ENCODE results near the gene CAMP.

CAMP gene

GRCh38 chr3:48186631-48187300, 36.5 kb upstream of the CAMP start:
- DNase-seq (ENCODE audit: low spot score), result no peak
- Histone ChIP-seq H3K4me3 (peak overlapping the region; percentile 88), H3K27ac (no peak overlapping the region)
- no peak for TF ChIP-seq CTCF (IDR thresholded peaks at IDR 0.05)

GRCh38 chr3:48187301-48187578, 36.1 kb upstream of the CAMP start:
- H3K27ac ChIP-seq, result peak overlapping the region in 1 of 2 donors; percentile 23
- no peak for DNase-seq (ENCODE audit: low spot score)
- H3K4me3 ChIP-seq, result peak overlapping the region; percentile 88
- TF ChIP-seq CTCF (IDR thresholded peaks at IDR 0.05), result no peak

- no peak for TF ChIP-seq CTCF (IDR thresholded peaks at IDR 0.05)
- Histone ChIP-seq H3K4me3 (peak overlapping the region; percentile 88), H3K27ac (peak overlapping the region; percentile 15 to 23)
- DNase-seq (ENCODE audit: low spot score), result no peak
Measured at GRCh38 chr3:48187579-48188265, 35.6 kb upstream of the CAMP start.

GRCh38 chr3:48188266-48189201, 34.8 kb upstream of the CAMP start, which contains the start of gene CDC25A:
Gene CDC25A (minus strand): TSS chr3:48188417. CDS start chr3:48187947, 470 bp downstream.
- Histone ChIP-seq H3K4me3 (peak within 1 kb of the TSS; percentile 88), H3K27ac (peak within 1 kb of the TSS; percentile 15 to 35)
- peak; percentile 98 for DNase-seq (ENCODE audit: low spot score)
- no peak for TF ChIP-seq CTCF (IDR thresholded peaks at IDR 0.05)

GRCh38 chr3:48189321-48189720, 34.0 kb upstream of the CAMP start:
- TF ChIP-seq CTCF (IDR thresholded peaks at IDR 0.05), result no peak
- no peak for DNase-seq (ENCODE audit: low spot score)
- H3K27ac ChIP-seq, result no peak overlapping the region
- no peak overlapping the region for H3K4me3 ChIP-seq

- Histone ChIP-seq H3K4me3 (no peak overlapping the region), H3K27ac (no peak overlapping the region)
- no peak for TF ChIP-seq CTCF (IDR thresholded peaks at IDR 0.05)
- no peak for DNase-seq (ENCODE audit: low spot score)
Measured at GRCh38 chr3:48190911-48191310, 32.4 kb upstream of the CAMP start.

Measured in coronary artery (tissue), 2 donors.